Measurements from ENCODE around the gene SOCS7.

SOCS7 gene

GRCh38 chr17:38353086-38353604 is 1.5 kb downstream of the SOCS7 start:
- peak overlapping the region; percentile 74 for H3K4me3 ChIP-seq (ENCODE audit: low read depth, low read length)
- no peak for TF ChIP-seq CTCF (conservative IDR thresholded peaks at IDR 0.05; ENCODE audit: low read depth, low read length)
- DNase-seq (ENCODE audit: low read depth): no peak

GRCh38 chr17:38353668-38354067 is 2.0 kb downstream of the SOCS7 start:
- DNase-seq (ENCODE audit: low read depth): no peak
- H3K4me3 ChIP-seq (ENCODE audit: low read depth, low read length): no peak overlapping the region
- TF ChIP-seq CTCF (conservative IDR thresholded peaks at IDR 0.05; ENCODE audit: low read depth, low read length): no peak

- H3K4me3 ChIP-seq (ENCODE audit: low read depth, low read length): no peak overlapping the region
- no peak for TF ChIP-seq CTCF (conservative IDR thresholded peaks at IDR 0.05; ENCODE audit: low read depth, low read length)
- DNase-seq (ENCODE audit: low read depth): no peak
Measured at GRCh38 chr17:38354466-38354865, 2.8 kb downstream of the SOCS7 start.

- TF ChIP-seq CTCF (conservative IDR thresholded peaks at IDR 0.05; ENCODE audit: low read depth, low read length): no peak
Measured at GRCh38 chr17:38355251-38355650, 3.6 kb downstream of the SOCS7 start.

GRCh38 chr17:38357486-38358123 is 6.0 kb downstream of the SOCS7 start:
- TF ChIP-seq CTCF (conservative IDR thresholded peaks at IDR 0.05; ENCODE audit: low read depth, low read length): no peak
- no peak for DNase-seq (ENCODE audit: low read depth)
- H3K4me3 ChIP-seq (ENCODE audit: low read depth, low read length): no peak overlapping the region

More at GRCh38 chr17:38355251-38355650, 3.6 kb downstream of the SOCS7 start:
- H3K4me3 ChIP-seq (ENCODE audit: low read depth, low read length): no peak overlapping the region
- DNase-seq (ENCODE audit: low read depth): no peak

GRCh38 chr17:38358586-38359513 is 7.2 kb downstream of the SOCS7 start:
- DNase-seq (ENCODE audit: low read depth): no peak
- TF ChIP-seq CTCF (conservative IDR thresholded peaks at IDR 0.05; ENCODE audit: low read depth, low read length): no peak

More at GRCh38 chr17:38358586-38359513, 7.2 kb downstream of the SOCS7 start:
- no peak overlapping the region for H3K4me3 ChIP-seq (ENCODE audit: low read depth, low read length)
